ENCODE data around the gene RIBC2.

The RIBC2 gene

GRCh38 chr22:45462034-45462655 lies 48.7 kb downstream of the RIBC2 start:
- TF ChIP-seq SIN3A (IDR thresholded peaks at IDR 0.05; ENCODE audit: borderline replicate concordance, insufficient read depth, low read length): no peak
- no peak for TF ChIP-seq TAF1 (IDR thresholded peaks at IDR 0.05; ENCODE audit: borderline replicate concordance, insufficient read depth, low read length)
- no peak for TF ChIP-seq REST (IDR thresholded peaks at IDR 0.05; ENCODE audit: insufficient read depth in 1 of 2, low read depth in 2 of 2, low read length in 2 of 2)
- no peak for TF ChIP-seq POLR2AphosphoS5 (IDR thresholded peaks at IDR 0.05; ENCODE audit: low read depth, low read length)
- TF ChIP-seq FOXP2 (optimal IDR thresholded peaks at IDR 0.05; ENCODE audit: borderline replicate concordance, extremely low read depth, extremely low read length, insufficient read depth): no peak

GRCh38 chr22:45465633-45466032 lies 52.1 kb downstream of the RIBC2 start:
- no peak for TF ChIP-seq REST (IDR thresholded peaks at IDR 0.05; ENCODE audit: insufficient read depth in 1 of 2, low read depth in 2 of 2, low read length in 2 of 2)
- no peak for TF ChIP-seq TAF1 (IDR thresholded peaks at IDR 0.05; ENCODE audit: borderline replicate concordance, insufficient read depth, low read length)
- no peak for TF ChIP-seq FOXP2 (optimal IDR thresholded peaks at IDR 0.05; ENCODE audit: borderline replicate concordance, extremely low read depth, extremely low read length, insufficient read depth)
- no peak for TF ChIP-seq POLR2AphosphoS5 (IDR thresholded peaks at IDR 0.05; ENCODE audit: low read depth, low read length)
- TF ChIP-seq SIN3A (IDR thresholded peaks at IDR 0.05; ENCODE audit: borderline replicate concordance, insufficient read depth, low read length): no peak

- TF ChIP-seq REST (IDR thresholded peaks at IDR 0.05; ENCODE audit: insufficient read depth in 1 of 2, low read depth in 2 of 2, low read length in 2 of 2) (no peak), FOXP2 (optimal IDR thresholded peaks at IDR 0.05; ENCODE audit: borderline replicate concordance, extremely low read depth, extremely low read length, insufficient read depth) (no peak), SIN3A (IDR thresholded peaks at IDR 0.05; ENCODE audit: borderline replicate concordance, insufficient read depth, low read length) (no peak)
Measured at GRCh38 chr22:45468872-45469271, 55.4 kb downstream of the RIBC2 start.

DNA sequence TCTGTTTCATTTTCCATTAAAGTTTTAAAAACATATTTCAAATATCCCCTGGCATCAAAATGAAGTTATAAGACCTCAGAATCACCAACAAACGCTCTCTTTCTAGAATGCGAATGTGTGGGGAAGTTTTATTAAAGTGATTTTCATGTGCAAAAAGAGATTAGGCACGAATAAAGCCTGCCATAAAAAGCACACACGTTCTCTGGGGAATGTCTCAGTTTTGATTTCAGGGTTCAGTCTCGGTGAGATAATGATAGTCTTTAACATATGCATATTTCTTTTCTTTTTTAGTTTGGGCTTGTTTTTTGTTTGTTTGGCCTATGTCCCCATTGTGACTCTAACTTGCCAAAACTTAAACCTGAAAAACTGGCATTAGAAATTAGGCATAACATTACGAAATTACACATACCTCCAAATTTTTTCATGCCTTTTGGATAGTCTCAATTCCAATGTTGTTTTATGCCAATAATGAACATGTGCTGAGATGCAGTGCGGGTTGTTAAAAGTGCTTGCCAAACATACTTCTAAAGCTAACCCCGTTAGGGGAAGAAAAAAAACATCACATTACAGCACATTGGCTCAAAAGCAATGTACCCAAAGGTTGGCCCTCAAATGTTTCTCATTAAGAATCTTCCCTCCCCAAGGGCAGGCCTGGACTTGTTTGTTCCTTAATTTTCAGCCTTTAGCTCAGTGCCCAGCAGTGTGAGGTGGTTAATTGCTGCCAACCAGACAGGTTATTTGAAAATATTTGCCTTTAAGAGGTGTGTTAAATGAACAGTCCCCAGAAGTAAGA lies 56.0 kb downstream of the RIBC2 start:
- TF ChIP-seq TAF1 (IDR thresholded peaks at IDR 0.05; ENCODE audit: borderline replicate concordance, insufficient read depth, low read length) (no peak), POLR2AphosphoS5 (IDR thresholded peaks at IDR 0.05; ENCODE audit: low read depth, low read length) (no peak), FOXP2 (optimal IDR thresholded peaks at IDR 0.05; ENCODE audit: borderline replicate concordance, extremely low read depth, extremely low read length, insufficient read depth) (no peak), SIN3A (IDR thresholded peaks at IDR 0.05; ENCODE audit: borderline replicate concordance, insufficient read depth, low read length) (no peak), REST (IDR thresholded peaks at IDR 0.05; ENCODE audit: insufficient read depth in 1 of 2, low read depth in 2 of 2, low read length in 2 of 2) (no peak)

Measured in PFSK-1 (cell line).